WTC11 (cell line): ENCODE results near the gene RNF4.

Experiments
- ESRRA ChIP-seq: sonication (generic); formaldehyde crosslinking; IDR thresholded peaks from 2 replicates; pipeline ENCODE4 v1.8.1; 2022; ENCODE audit warnings: mild to moderate bottlenecking, missing genetic modification reagents, borderline replicate concordance
- FOXP1 ChIP-seq: sonication (generic); formaldehyde crosslinking; IDR thresholded peaks from 2 replicates; pipeline ENCODE4 v1.8.0; 2022; ENCODE audit warnings: missing genetic modification reagents, mild to moderate bottlenecking, moderate library complexity, borderline replicate concordance
- JUN ChIP-seq: sonication (generic); formaldehyde crosslinking; IDR thresholded peaks from 2 replicates; pipeline ENCODE4 v1.8.0; 2023; ENCODE audit warnings: mild to moderate bottlenecking, missing genetic modification reagents
- TP53 ChIP-seq: sonication (generic); formaldehyde crosslinking; IDR thresholded peaks from 2 replicates; pipeline ENCODE4 v1.8.1; 2023; ENCODE audit warnings: mild to moderate bottlenecking, missing genetic modification reagents
- ZNF121 ChIP-seq: sonication (generic); formaldehyde crosslinking; IDR thresholded peaks from 2 replicates; pipeline ENCODE4 v1.8.0; 2023; ENCODE audit warnings: missing genetic modification reagents
- ZNF671 ChIP-seq: fragments of 250-450 bp; sonication (Bioruptor Pico); IDR thresholded peaks from 2 replicates; pipeline ENCODE4 v1.8.0; 2021; ENCODE audit warnings: mild to moderate bottlenecking
- TF ChIP-seq, protein P1 (sequence below): fragments of 200-600 bp; IDR thresholded peaks from 2 replicates; pipeline ENCODE4 v1.8.0; 2022; ENCODE audit warnings: antibody characterized with exemption
- TF ChIP-seq, protein P2 (sequence below): sonication (generic); formaldehyde crosslinking; conservative IDR thresholded peaks from 2 replicates; pipeline ENCODE4 v1.8.1; 2022; ENCODE audit warnings: mild to moderate bottlenecking, missing genetic modification reagents
- TF ChIP-seq, protein P3 (sequence below): sonication (generic); formaldehyde crosslinking; IDR thresholded peaks from 2 replicates; pipeline ENCODE4 v1.8.0; 2022; ENCODE audit warnings: mild to moderate bottlenecking, missing genetic modification reagents
- TF ChIP-seq, protein P4 (sequence below): sonication (generic); formaldehyde crosslinking; IDR thresholded peaks from 2 replicates; pipeline ENCODE4 v1.8.1; 2023; ENCODE audit warnings: mild to moderate bottlenecking, moderate library complexity, missing genetic modification reagents

DNA sequence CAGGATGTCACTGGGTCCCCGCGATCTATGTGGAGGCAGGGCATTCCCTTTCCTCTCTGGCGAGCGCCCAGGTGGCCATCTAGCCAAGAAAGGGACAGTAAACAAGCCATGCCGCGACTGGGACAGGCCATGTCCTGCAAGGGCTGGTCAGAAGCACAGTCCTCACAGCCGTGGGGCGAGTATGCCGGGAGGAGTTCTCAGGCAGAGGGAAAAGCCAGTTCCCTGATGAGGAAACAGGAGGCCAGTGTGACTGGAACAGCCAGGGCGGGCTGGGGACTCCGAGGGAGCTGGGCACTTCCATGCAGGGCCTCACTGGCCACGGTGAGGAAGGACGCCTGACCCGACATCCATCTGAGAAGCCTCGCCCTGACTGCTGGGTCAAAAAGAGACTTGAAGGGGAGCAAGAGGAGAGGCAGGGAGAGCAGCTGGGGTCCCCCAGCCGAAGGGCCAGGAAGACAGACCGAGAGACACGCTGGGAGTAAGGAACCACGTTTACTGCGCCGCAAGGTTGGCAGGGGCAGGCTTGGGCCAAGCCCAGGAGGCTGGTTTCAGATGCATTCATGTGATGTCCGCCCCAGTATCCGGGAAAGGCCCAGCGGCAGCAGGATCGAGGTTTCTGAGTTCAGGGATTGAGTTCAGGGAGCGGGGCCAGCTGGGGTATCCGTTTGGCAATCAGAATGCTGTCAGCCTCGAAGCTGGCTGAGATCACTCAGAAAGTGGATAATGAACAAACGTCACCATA, 35.1 kb upstream of the RNF4 start:
- TF ChIP-seq, protein P1, sequence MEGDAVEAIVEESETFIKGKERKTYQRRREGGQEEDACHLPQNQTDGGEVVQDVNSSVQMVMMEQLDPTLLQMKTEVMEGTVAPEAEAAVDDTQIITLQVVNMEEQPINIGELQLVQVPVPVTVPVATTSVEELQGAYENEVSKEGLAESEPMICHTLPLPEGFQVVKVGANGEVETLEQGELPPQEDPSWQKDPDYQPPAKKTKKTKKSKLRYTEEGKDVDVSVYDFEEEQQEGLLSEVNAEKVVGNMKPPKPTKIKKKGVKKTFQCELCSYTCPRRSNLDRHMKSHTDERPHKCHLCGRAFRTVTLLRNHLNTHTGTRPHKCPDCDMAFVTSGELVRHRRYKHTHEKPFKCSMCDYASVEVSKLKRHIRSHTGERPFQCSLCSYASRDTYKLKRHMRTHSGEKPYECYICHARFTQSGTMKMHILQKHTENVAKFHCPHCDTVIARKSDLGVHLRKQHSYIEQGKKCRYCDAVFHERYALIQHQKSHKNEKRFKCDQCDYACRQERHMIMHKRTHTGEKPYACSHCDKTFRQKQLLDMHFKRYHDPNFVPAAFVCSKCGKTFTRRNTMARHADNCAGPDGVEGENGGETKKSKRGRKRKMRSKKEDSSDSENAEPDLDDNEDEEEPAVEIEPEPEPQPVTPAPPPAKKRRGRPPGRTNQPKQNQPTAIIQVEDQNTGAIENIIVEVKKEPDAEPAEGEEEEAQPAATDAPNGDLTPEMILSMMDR: no peak
- TF ChIP-seq, protein P2, sequence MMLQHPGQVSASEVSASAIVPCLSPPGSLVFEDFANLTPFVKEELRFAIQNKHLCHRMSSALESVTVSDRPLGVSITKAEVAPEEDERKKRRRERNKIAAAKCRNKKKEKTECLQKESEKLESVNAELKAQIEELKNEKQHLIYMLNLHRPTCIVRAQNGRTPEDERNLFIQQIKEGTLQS: no peak
- TF ChIP-seq, protein P3, sequence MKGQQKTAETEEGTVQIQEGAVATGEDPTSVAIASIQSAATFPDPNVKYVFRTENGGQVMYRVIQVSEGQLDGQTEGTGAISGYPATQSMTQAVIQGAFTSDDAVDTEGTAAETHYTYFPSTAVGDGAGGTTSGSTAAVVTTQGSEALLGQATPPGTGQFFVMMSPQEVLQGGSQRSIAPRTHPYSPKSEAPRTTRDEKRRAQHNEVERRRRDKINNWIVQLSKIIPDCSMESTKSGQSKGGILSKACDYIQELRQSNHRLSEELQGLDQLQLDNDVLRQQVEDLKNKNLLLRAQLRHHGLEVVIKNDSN: no peak
- TF ChIP-seq, protein P4, sequence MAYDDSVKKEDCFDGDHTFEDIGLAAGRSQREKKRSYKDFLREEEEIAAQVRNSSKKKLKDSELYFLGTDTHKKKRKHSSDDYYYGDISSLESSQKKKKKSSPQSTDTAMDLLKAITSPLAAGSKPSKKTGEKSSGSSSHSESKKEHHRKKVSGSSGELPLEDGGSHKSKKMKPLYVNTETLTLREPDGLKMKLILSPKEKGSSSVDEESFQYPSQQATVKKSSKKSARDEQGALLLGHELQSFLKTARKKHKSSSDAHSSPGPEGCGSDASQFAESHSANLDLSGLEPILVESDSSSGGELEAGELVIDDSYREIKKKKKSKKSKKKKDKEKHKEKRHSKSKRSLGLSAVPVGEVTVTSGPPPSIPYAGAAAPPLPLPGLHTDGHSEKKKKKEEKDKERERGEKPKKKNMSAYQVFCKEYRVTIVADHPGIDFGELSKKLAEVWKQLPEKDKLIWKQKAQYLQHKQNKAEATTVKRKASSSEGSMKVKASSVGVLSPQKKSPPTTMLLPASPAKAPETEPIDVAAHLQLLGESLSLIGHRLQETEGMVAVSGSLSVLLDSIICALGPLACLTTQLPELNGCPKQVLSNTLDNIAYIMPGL (CRISPR knock-in tag): no peak
- TF ChIP-seq TP53 (no peak), JUN (CRISPR knock-in tag) (no peak), ESRRA (CRISPR knock-in tag) (no peak), ZNF121 (no peak), ZNF671 (CRISPR knock-in tag) (no peak), FOXP1 (CRISPR knock-in tag) (no peak)
